Neural crest cell (in vitro differentiated cells): ENCODE data around the gene LRRC40. TPM values are rescaled to one million over a fixed set of nuclear protein-coding genes. Genes with fewer than 3 reads are reported as not detected.

Experiments used
- DNase-seq: peaks from one replicate; pipeline ENCODE4 v3.0.0; 2021; ENCODE audit warnings: low read depth, mixed read lengths, low spot score
- H3K27ac Mint-ChIP-seq: one replicate; pipeline ENCODE4 v1.8.0; 2021; ENCODE audit warnings: mild to moderate bottlenecking, mixed read lengths; ENCODE audit not compliant: unreplicated experiment
- H3K27me3 Mint-ChIP-seq: 2 replicates; pipeline ENCODE4 v1.8.0; 2021; ENCODE audit warnings: low read depth, mild to moderate bottlenecking, mixed read lengths
- H3K36me3 Mint-ChIP-seq: 2 replicates; pipeline ENCODE4 v1.8.0; 2021; ENCODE audit warnings: low read depth, mild to moderate bottlenecking, mixed read lengths
- H3K4me1 Mint-ChIP-seq: 2 replicates; pipeline ENCODE4 v1.8.0; 2021; ENCODE audit warnings: mixed read lengths
- H3K4me3 Mint-ChIP-seq: one replicate; pipeline ENCODE4 v1.8.0; 2021; ENCODE audit warnings: mild to moderate bottlenecking, mixed read lengths
- H3K9me3 Mint-ChIP-seq: 2 replicates; pipeline ENCODE4 v1.8.0; 2021; ENCODE audit warnings: mixed read lengths
- total RNA-seq: library from RNA; stranded (reverse); gene quantifications from 2 replicates; pipeline ENCODE4 v1.2.1, GENCODE V29; 2021
- TF ChIP-seq, protein P1 (sequence below): fragments of 200-600 bp; sonication (generic); conservative IDR thresholded peaks from 2 replicates; pipeline ENCODE4 v1.5.0; 2021; ENCODE audit warnings: antibody characterized with exemption, mild to moderate bottlenecking

The LRRC40 gene
- total RNA-seq, 1 donor from 2014 or later, result 27.7 TPM

DNA sequence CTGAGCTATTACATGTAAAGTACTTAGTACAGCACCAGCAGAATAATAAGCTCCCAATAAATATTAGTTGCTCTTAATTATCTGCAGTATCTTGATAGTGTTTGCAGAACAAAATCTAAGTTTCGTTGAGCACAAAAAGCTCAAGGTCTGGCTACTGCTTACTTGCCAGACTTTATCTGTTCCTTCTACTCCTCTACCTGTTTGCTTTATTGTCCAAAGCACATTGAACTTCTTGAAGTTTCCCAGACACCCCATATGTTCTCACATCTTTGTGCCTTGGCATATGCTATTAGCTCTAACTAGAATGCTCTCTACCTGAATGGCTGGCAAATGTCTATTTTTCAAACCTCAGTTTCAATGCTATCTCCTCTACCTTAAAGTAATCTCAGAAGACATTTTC lies 54.9 kb downstream of the LRRC40 start:
- no peaks in the 10 kb centered on the region for H3K27me3 Mint-ChIP-seq
- no peak for DNase-seq
- no peaks in the 10 kb centered on the region for H3K4me1 Mint-ChIP-seq
- no peak overlapping the region for H3K27ac Mint-ChIP-seq
- no peak overlapping the region for H3K4me3 Mint-ChIP-seq
- H3K36me3 Mint-ChIP-seq, result peaks cover 4% of the 10 kb centered on the region
- TF ChIP-seq, protein P1, sequence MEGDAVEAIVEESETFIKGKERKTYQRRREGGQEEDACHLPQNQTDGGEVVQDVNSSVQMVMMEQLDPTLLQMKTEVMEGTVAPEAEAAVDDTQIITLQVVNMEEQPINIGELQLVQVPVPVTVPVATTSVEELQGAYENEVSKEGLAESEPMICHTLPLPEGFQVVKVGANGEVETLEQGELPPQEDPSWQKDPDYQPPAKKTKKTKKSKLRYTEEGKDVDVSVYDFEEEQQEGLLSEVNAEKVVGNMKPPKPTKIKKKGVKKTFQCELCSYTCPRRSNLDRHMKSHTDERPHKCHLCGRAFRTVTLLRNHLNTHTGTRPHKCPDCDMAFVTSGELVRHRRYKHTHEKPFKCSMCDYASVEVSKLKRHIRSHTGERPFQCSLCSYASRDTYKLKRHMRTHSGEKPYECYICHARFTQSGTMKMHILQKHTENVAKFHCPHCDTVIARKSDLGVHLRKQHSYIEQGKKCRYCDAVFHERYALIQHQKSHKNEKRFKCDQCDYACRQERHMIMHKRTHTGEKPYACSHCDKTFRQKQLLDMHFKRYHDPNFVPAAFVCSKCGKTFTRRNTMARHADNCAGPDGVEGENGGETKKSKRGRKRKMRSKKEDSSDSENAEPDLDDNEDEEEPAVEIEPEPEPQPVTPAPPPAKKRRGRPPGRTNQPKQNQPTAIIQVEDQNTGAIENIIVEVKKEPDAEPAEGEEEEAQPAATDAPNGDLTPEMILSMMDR, result no peak
- no peaks in the 10 kb centered on the region for H3K9me3 Mint-ChIP-seq

DNA sequence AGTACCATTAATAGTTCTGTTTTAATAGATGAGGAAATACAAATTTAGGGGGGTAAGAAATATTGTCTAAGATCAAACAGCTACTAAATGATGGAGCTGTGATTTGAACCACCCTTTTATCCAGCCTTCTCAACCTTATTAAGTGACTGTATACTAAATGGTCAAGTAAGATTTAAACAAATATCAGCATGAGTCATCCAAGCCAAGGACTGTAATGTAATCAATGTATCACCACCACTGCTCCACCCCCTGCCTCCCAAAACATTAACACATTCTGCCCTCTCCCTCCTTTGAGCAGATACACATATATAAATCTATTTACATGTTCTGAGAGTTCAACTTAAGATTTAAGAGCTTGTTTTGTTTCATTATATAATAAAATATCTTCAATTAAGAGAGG lies 58.9 kb downstream of the LRRC40 start:
- DNase-seq, result no peak
- Mint-ChIP-seq H3K27me3 (no peaks in the 10 kb centered on the region), H3K4me3 (no peak overlapping the region), H3K36me3 (no peaks in the 10 kb centered on the region), H3K27ac (no peak overlapping the region), H3K4me1 (no peaks in the 10 kb centered on the region), H3K9me3 (no peaks in the 10 kb centered on the region)
- TF ChIP-seq, protein P1, result no peak

DNA sequence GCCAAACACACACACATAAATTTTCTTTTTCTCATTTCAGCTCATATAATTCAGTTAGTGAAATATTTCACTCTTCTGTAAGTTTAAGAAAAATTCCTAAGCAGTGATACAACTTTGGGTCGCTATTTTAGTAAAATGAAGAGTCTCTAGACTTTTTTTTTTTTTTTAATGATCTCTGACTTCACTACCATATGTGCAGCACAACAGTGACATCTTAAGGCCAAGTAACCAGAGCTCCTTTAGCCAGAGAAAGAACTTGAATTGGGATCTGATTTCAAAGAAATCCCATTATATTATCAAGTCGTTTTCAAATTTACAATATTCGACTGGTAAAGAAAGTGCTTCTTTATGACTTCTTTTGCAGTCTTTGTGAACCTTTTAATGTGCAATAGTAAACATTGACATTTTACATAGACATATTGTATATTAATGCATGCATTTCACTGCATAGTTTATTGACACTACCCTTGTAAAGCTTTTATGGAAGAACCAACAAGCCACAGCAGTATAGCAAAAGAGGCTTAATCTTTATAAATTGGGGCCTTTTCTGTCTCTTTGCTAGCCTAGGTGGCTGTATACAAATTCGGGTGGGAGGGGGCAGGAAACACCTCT lies 62.2 kb downstream of the LRRC40 start:
- no peak for DNase-seq
- H3K36me3 Mint-ChIP-seq, result no peaks in the 10 kb centered on the region
- no peak overlapping the region for H3K4me3 Mint-ChIP-seq
- H3K9me3 Mint-ChIP-seq, result no peaks in the 10 kb centered on the region
- H3K4me1 Mint-ChIP-seq, result peaks cover 7% of the 10 kb centered on the region
- no peaks in the 10 kb centered on the region for H3K27me3 Mint-ChIP-seq
- no peak overlapping the region for H3K27ac Mint-ChIP-seq
- TF ChIP-seq, protein P1, result no peak

DNA sequence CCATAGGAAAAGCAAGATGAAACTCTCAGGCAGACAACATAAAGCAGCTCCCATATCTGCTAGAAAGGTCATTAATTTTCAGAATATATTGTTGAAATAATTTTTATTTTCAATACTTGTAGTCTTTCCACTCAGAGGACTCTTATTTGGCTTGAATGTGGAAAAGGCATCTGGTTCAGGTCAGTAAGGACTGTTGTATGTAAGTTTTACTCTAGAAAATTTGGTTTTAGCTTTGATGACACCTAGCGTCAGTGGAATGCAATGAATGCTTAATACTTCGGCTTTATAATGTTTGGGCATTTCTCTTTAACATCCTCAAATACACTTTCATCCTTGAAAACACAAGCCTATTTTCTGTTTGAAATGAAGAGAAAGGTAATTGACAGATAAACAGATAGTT lies 63.3 kb downstream of the LRRC40 start:
- Mint-ChIP-seq H3K9me3 (no peaks in the 10 kb centered on the region), H3K27me3 (no peaks in the 10 kb centered on the region), H3K27ac (no peak overlapping the region), H3K36me3 (no peaks in the 10 kb centered on the region), H3K4me1 (peaks cover 15% of the 10 kb centered on the region), H3K4me3 (no peak overlapping the region)
- TF ChIP-seq, protein P1, result peak; percentile 44
- DNase-seq, result no peak

DNA sequence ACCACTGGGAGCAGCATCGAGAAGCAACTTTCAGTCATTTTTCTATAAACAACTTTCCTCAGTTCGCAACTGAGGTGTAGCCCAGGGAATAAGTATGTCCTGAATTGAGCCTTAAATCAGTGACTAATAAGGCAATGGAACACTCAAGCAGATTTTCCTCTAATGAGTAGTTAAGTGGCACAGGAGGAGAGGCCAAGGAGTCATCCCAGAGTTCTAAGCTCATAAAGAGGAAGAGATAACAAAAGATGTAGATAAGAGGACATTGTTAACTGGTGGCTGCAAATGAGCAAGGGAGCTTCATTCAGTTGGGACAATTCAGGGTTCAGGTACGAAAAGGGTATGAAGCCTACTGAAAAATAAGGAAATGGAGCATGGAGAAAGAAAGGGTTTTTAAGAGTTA lies 64.5 kb downstream of the LRRC40 start:
- Mint-ChIP-seq H3K4me3 (no peak overlapping the region), H3K9me3 (no peaks in the 10 kb centered on the region), H3K4me1 (peaks cover 17% of the 10 kb centered on the region), H3K27ac (no peak overlapping the region), H3K27me3 (no peaks in the 10 kb centered on the region), H3K36me3 (no peaks in the 10 kb centered on the region)
- TF ChIP-seq, protein P1, result no peak
- no peak for DNase-seq

DNA sequence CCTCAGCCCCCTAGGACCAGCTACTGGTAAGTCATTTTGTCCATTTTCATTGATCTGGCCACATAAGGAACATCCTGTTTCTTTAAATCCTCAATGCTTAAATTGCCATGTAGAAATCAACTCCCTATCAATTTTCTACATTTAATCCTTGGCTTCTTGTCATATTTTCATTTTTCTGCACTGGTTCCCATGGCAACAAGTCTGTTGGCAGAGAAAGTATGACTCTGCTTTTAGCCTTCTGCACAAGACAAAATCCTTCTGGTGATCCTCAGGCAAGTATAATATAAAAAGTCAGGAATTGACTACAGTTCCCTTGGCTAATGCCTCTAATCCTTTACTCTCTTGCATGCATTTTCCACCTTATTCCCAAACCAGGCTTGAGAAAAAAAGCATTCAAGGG lies 65.0 kb downstream of the LRRC40 start:
- Mint-ChIP-seq H3K27me3 (no peaks in the 10 kb centered on the region), H3K4me3 (no peak overlapping the region), H3K27ac (no peak overlapping the region), H3K4me1 (peaks cover 17% of the 10 kb centered on the region), H3K36me3 (no peaks in the 10 kb centered on the region), H3K9me3 (no peaks in the 10 kb centered on the region)
- TF ChIP-seq, protein P1, result no peak
- no peak for DNase-seq
